PC-9 (cell line): ENCODE data around the gene FAM78B.

ENCODE experiments used
- CTCF ChIP-seq: fragments of 200-600 bp; sonication (generic); conservative IDR thresholded peaks from 2 replicates; pipeline ENCODE4 v1.6.1; 2017; ENCODE audit warnings: mixed run types, antibody characterized with exemption, mild to moderate bottlenecking, moderate library complexity
- EZH2 ChIP-seq: fragments of 200-600 bp; sonication (generic); IDR thresholded peaks from 2 replicates; pipeline ENCODE4 v1.8.0; 2017; ENCODE audit warnings: antibody characterized with exemption, low read depth

- TF ChIP-seq CTCF: no peak
- TF ChIP-seq EZH2: no peak
Measured at GRCh38 chr1:166064313-166064926, 102.4 kb downstream of the FAM78B start.
